HL-60 (cell line): ENCODE results near the gene C3orf20.

Experiments
- DNase-seq, 2 experiments: peaks; one replicate each; pipeline ENCODE4 v3.0.0-alpha.2; 2010 to 2020; ENCODE audit warnings: low read depth in 1 of 2, low spot score in 1 of 2
- H3K27ac ChIP-seq: fragments of 250-450 bp; sonication (Bioruptor Pico); replicated peaks from 2 replicates; pipeline ENCODE4 v1.5.1; 2020; ENCODE audit warnings: mild to moderate bottlenecking, moderate library complexity
- H3K27me3 ChIP-seq: fragments of 250-450 bp; sonication (Bioruptor Pico); 2 replicates; pipeline ENCODE4 v1.5.1; 2021; ENCODE audit warnings: mild to moderate bottlenecking, moderate library complexity; ENCODE audit not compliant: insufficient read depth, poor library complexity, severe bottlenecking
- H3K4me3 ChIP-seq: replicated peaks from 2 replicates; pipeline ENCODE4 v1.5.1; 2011; ENCODE audit warnings: mild to moderate bottlenecking, control low read depth, low read length; ENCODE audit not compliant: insufficient read depth
- CTCF ChIP-seq: IDR thresholded peaks from one replicate; pipeline ENCODE4 v1.5.1; 2011; ENCODE audit warnings: low read length, control low read depth, inconsistent platforms; ENCODE audit not compliant: insufficient read depth
- GABPA ChIP-seq: IDR thresholded peaks from 2 replicates; pipeline ENCODE4 v1.6.1; 2012; ENCODE audit warnings: low read depth
- POLR2AphosphoS5 ChIP-seq: IDR thresholded peaks from 2 replicates; pipeline ENCODE4 v1.6.1; 2012; ENCODE audit warnings: low read depth
- REST ChIP-seq: IDR thresholded peaks from 2 replicates; pipeline ENCODE4 v1.6.1; 2012; ENCODE audit warnings: low read depth; ENCODE audit not compliant: insufficient replicate concordance
- SPI1 ChIP-seq: IDR thresholded peaks from 2 replicates; pipeline ENCODE4 v1.6.1; 2012; ENCODE audit warnings: low read depth, mild to moderate bottlenecking, borderline replicate concordance

The C3orf20 gene

GRCh38 chr3:14687360-14687759 is 12.4 kb downstream of the C3orf20 start:
- TF ChIP-seq CTCF (no peak), REST (no peak), POLR2AphosphoS5 (no peak), GABPA (no peak), SPI1 (no peak)
- Histone ChIP-seq H3K27ac (no peak overlapping the region), H3K4me3 (no peak overlapping the region), H3K27me3 (no peaks in the 10 kb centered on the region)
- DNase-seq, result no peak

- DNase-seq, result no peak
- Histone ChIP-seq H3K4me3 (no peak overlapping the region), H3K27ac (no peak overlapping the region; the same call in 1 of the 2 replicates), H3K27me3 (no peaks in the 10 kb centered on the region)
- no peak for TF ChIP-seq GABPA
- no peak for TF ChIP-seq CTCF
- no peak for TF ChIP-seq REST
- TF ChIP-seq SPI1, result no peak
- no peak for TF ChIP-seq POLR2AphosphoS5
Measured at GRCh38 chr3:14688525-14688924, 13.6 kb downstream of the C3orf20 start.

- Histone ChIP-seq H3K27ac (no peak overlapping the region; the same call in 1 of the 2 replicates), H3K4me3 (no peak overlapping the region)
- peak; percentile 8 to 81 for DNase-seq
Measured at GRCh38 chr3:14689247-14689980, 14.5 kb downstream of the C3orf20 start.

More at GRCh38 chr3:14689247-14689980, 14.5 kb downstream of the C3orf20 start:
- no peaks in the 10 kb centered on the region for H3K27me3 ChIP-seq
- no peak for TF ChIP-seq REST
- TF ChIP-seq SPI1, result peak; percentile 78; the same call in 1 of the 2 replicates
- TF ChIP-seq POLR2AphosphoS5, result no peak; the same call in 1 of the 2 replicates
- no peak for TF ChIP-seq GABPA
- no peak for TF ChIP-seq CTCF
